ENCODE data around the gene PLEKHA1. TPM values are rescaled to one million over a fixed set of nuclear protein-coding genes. Genes with fewer than 3 reads are reported as not detected.

The PLEKHA1 gene
- total RNA-seq, 1 experiment from 2014 or later, result 30.6 TPM

DNA sequence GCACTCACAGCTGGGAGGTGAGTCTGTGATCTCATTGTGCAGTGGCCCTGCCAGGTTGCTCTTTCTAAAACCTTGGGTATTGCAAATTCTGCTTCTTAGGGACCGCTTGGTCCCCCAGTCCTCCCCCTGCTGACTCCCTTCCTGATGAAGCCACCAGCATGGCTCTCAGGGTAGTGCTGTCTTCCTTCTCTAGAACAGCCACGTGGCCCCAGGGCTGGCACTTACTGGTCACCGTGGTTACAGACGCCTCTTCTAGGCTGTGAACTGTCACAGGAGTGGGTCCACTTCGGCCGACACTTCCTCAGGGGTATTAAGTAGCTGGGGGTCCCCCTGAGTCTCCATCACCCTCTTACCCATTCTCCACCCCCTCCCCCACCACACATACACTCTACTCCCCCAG lies 84.2 kb downstream of the PLEKHA1 start:
- CTCF ChIA-PET, result no interaction called here
- Histone ChIP-seq H3K9me3 (ENCODE audit: control insufficient read depth in 1 of 2, insufficient read depth in 1 of 2, low read depth in 1 of 2, low read length in 2 of 2) (no peaks in the 10 kb centered on the region), H3K27me3 (ENCODE audit: insufficient read depth, low read length) (peaks cover 10% of the 10 kb centered on the region; the same call in 1 of the 2 replicates), H4K20me1 (ENCODE audit: insufficient read depth) (no peaks in the 10 kb centered on the region), H3K9ac (ENCODE audit: low read length) (no peak overlapping the region), H3K27ac (ENCODE audit: low read depth, low read length) (no peak overlapping the region), H3K4me1 (ENCODE audit: control insufficient read depth in 1 of 2, insufficient read depth in 2 of 2, low read length in 2 of 2) (no peaks in the 10 kb centered on the region), H3K36me3 (ENCODE audit: control insufficient read depth in 1 of 2, insufficient read depth in 2 of 2, low read length in 2 of 2) (no peaks in the 10 kb centered on the region), H2AFZ (ENCODE audit: low read depth, low read length, poor library complexity, severe bottlenecking) (no peak overlapping the region), H3K79me2 (ENCODE audit: insufficient read depth, low read length) (no peaks in the 10 kb centered on the region), H3K9me2 (ENCODE audit: insufficient read depth) (no peaks in the 10 kb centered on the region), H3K4me3 (replicated peaks in 1 of 2; ENCODE audit: low read depth in 1 of 2, low read length in 2 of 2) (no peak overlapping the region), H3K4me2 (ENCODE audit: low read length) (no peak overlapping the region)
- no TSS peak for BruUV-seq (replicated peaks)
- intact Hi-C loops (cut with micrococcal nuclease), result no loop called here
- POLR2A ChIA-PET, result no interaction called here
- ATAC-seq (no peak), DNase-seq (ENCODE audit: low read depth, low spot score) (no peak)
- RAD21 ChIA-PET (ENCODE audit: low non-redundant PET in 1 of 2, low total read pairs in 2 of 2, uncharacterized antibody in 2 of 2, unreplicated experiment in 2 of 2), result no interaction called here
- TF ChIP-seq, protein P1, sequence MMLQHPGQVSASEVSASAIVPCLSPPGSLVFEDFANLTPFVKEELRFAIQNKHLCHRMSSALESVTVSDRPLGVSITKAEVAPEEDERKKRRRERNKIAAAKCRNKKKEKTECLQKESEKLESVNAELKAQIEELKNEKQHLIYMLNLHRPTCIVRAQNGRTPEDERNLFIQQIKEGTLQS (IDR thresholded peaks at IDR 0.05), result no peak
- TF ChIP-seq, protein P2, sequence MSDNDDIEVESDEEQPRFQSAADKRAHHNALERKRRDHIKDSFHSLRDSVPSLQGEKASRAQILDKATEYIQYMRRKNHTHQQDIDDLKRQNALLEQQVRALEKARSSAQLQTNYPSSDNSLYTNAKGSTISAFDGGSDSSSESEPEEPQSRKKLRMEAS (IDR thresholded peaks at IDR 0.05), result no peak
- TF ChIP-seq FOSL1 (IDR thresholded peaks at IDR 0.05; ENCODE audit: low read depth) (no peak), CEBPB (IDR thresholded peaks at IDR 0.05; ENCODE audit: low read depth) (no peak), JUND (IDR thresholded peaks at IDR 0.05) (no peak), EZH2phosphoT487 (IDR thresholded peaks at IDR 0.05; ENCODE audit: borderline replicate concordance) (no peak), YY1 (IDR thresholded peaks at IDR 0.05; ENCODE audit: extremely low read depth, insufficient replicate concordance, low read depth, low read length) (no peak), TCF7L2 (IDR thresholded peaks at IDR 0.05; ENCODE audit: borderline replicate concordance, extremely low read depth, insufficient read depth, insufficient read length) (no peak), CBX3 (IDR thresholded peaks at IDR 0.05; ENCODE audit: low read depth) (no peak), EZH2 (IDR thresholded peaks at IDR 0.05) (no peak), POLR2AphosphoS5 (IDR thresholded peaks at IDR 0.05; ENCODE audit: low read depth, low read length) (no peak), POLR2A (IDR thresholded peaks at IDR 0.05; ENCODE audit: borderline replicate concordance, extremely low read depth, insufficient read depth, insufficient read length) (no peak)
